K562 (cell line): ENCODE data around the gene EDEM1. TPM values are rescaled to one million over a fixed set of nuclear protein-coding genes. Genes with fewer than 3 reads are reported as not detected.
A peak's percentile ranks its signal among the peaks of the same experiment; 100 is the strongest.

Experiments used
- ATAC-seq: fragments of 200-7000 bp; cut with Tn5 transposase; 3 replicates; pipeline ENCODE4 v1.9.1; 2020; ENCODE audit warnings: moderate library complexity
- BruUV-seq: library from RNA; stranded (reverse); fragments of 400-500 nt; replicated peaks from 2 replicates; lab custom pipeline; 2021; lab: Mats Ljungman, UMichigan
- CTCF ChIA-PET: fragments of 300-600 bp; formaldehyde crosslinking; extraction: SDS; loops from one replicate; lab custom pipeline; 2021; ENCODE audit warnings: low intra/inter-chr PET ratio; lab: Yijun Ruan, JAX
- POLR2A ChIA-PET: fragments of 300-600, 350-650 bp; sonication (Branson Sonifier 250); formaldehyde crosslinking; extraction: SDS; loops from one replicate; lab custom pipeline; 2021; ENCODE audit warnings: antibody characterized with exemption, inconsistent platforms; lab: Yijun Ruan, JAX
- DNase-seq, 4 experiments: peaks; one replicate each; pipeline versions ENCODE4 v3.0.0 to v3.0.0-alpha.2; 2011 to 2018; ENCODE audit warnings: low spot score in 3 of 4, mixed read lengths in 3 of 4; ENCODE audit errors: extremely low read depth in 1 of 4
- FAIRE-seq: peaks from 2 replicates; lab custom pipeline; 2011; peaks lifted over from hg19 to GRCh38; lab: Jason Lieb, UNC
- H2AFZ ChIP-seq: 2 replicates; pipeline ENCODE4 v1.6.0; 2011; ENCODE audit warnings: low read depth, low read length, control low read depth, inconsistent platforms
- H3K27ac ChIP-seq: fragments of 200-600 bp; 3 replicates; pipeline ENCODE4 v1.8.0; 2011; ENCODE audit warnings: low read depth, mild to moderate bottlenecking, control low read depth, inconsistent platforms, low read length, moderate library complexity, mixed read lengths; ENCODE audit errors: extremely low read depth
- H3K27me3 ChIP-seq, 2 experiments: fragments of 300-600 bp in 1 of 2; 2 replicates in 1 of 2; 3 replicates in 1 of 2; pipeline versions ENCODE4 v1.6.0 to v1.8.0; 2011; ENCODE audit warnings: inconsistent platforms in 2 of 2, low read length in 2 of 2, mild to moderate bottlenecking in 1 of 2, mixed read lengths in 1 of 2, moderate library complexity in 1 of 2; ENCODE audit not compliant: control insufficient read depth in 2 of 2, insufficient read depth in 2 of 2
- H3K36me3 ChIP-seq: fragments of 300-600 bp; 3 replicates; pipeline ENCODE4 v1.8.0; 2011; ENCODE audit warnings: mild to moderate bottlenecking, low read length, inconsistent platforms; ENCODE audit not compliant: control insufficient read depth, insufficient read depth
- H3K4me1 ChIP-seq, 2 experiments: fragments of 200-600 bp in 1 of 2; replicated peaks in 1 of 2; 2 replicates in 1 of 2; 3 replicates in 1 of 2; pipeline versions ENCODE4 v1.5.1 to v1.8.0; 2011; ENCODE audit warnings: inconsistent platforms in 2 of 2, low read length in 2 of 2, mild to moderate bottlenecking in 1 of 2, mixed read lengths in 1 of 2, moderate library complexity in 1 of 2; ENCODE audit not compliant: control insufficient read depth in 2 of 2, insufficient read depth in 2 of 2
- H3K4me2 ChIP-seq: 2 replicates; pipeline ENCODE4 v1.6.1; 2011; ENCODE audit warnings: low read length, control low read depth, inconsistent platforms, mixed read lengths; ENCODE audit not compliant: insufficient read depth
- H3K4me3 ChIP-seq: fragments of 200-600 bp; sonication (generic), shearing (Covaris generic); 2 replicates; pipeline ENCODE4 v1.5.1; 2016; ENCODE audit warnings: control low read depth, inconsistent platforms
- H3K79me2 ChIP-seq: fragments of 200-600 bp; 3 replicates; pipeline ENCODE4 v1.8.0; 2011; ENCODE audit warnings: low read length, inconsistent platforms; ENCODE audit not compliant: control insufficient read depth, insufficient read depth
- H3K9ac ChIP-seq, 2 experiments: 2 replicates each; pipeline versions ENCODE4 v1.6.0 to v1.6.1; 2011; ENCODE audit warnings: low read depth in 2 of 2, low read length in 2 of 2, control low read depth in 1 of 2, inconsistent platforms in 1 of 2, mild to moderate bottlenecking in 1 of 2, mixed read lengths in 1 of 2; ENCODE audit not compliant: insufficient read depth in 1 of 2
- H3K9me1 ChIP-seq: one replicate; pipeline ENCODE4 v1.6.0; 2011; ENCODE audit warnings: inconsistent platforms, mild to moderate bottlenecking, low read length, moderate library complexity; ENCODE audit not compliant: control insufficient read depth, insufficient read depth
- H3K9me3 ChIP-seq: replicated peaks from 2 replicates; pipeline ENCODE4 v1.5.1; 2011; ENCODE audit warnings: low read depth, low read length, inconsistent platforms; ENCODE audit not compliant: control insufficient read depth, insufficient read depth
- H4K20me1 ChIP-seq: replicated peaks from 2 replicates; pipeline ENCODE4 v1.6.1; 2011; ENCODE audit warnings: low read length, inconsistent platforms, mixed read lengths; ENCODE audit not compliant: control insufficient read depth, insufficient read depth
- CXXC5 ChIP-seq: fragments of 250-450 bp; sonication (Bioruptor Pico); IDR thresholded peaks from 2 replicates; pipeline ENCODE4 v1.8.0; 2022; ENCODE audit warnings: inconsistent platforms, mild to moderate bottlenecking, moderate library complexity
- E2F8 ChIP-seq: fragments of 450-650 bp; IDR thresholded peaks from 2 replicates; pipeline ENCODE4 v1.7.1; 2018; ENCODE audit warnings: mild to moderate bottlenecking, low read depth; ENCODE audit not compliant: partially characterized antibody
- L3MBTL2 ChIP-seq: fragments of 450-650 bp; IDR thresholded peaks from 2 replicates; pipeline ENCODE4 v1.6.1; 2016; ENCODE audit warnings: mild to moderate bottlenecking, moderate library complexity
- MAZ ChIP-seq, 2 experiments: fragments of 450-650 bp in 1 of 2; sonication (generic) in 1 of 2; formaldehyde crosslinking; IDR thresholded peaks in 1 of 2; conservative IDR thresholded peaks in 1 of 2; 2 replicates each; pipeline versions ENCODE4 v1.4.0 to v1.5.0; 2020; ENCODE audit warnings: mild to moderate bottlenecking in 1 of 2, missing genetic modification reagents in 1 of 2
- MECOM ChIP-seq: fragments of 250-450 bp; sonication (Bioruptor Pico); IDR thresholded peaks from 2 replicates; pipeline ENCODE4 v1.8.0; 2022; ENCODE audit warnings: inconsistent platforms
- TAF7 ChIP-seq: fragments of 450-650 bp; IDR thresholded peaks from 2 replicates; pipeline ENCODE4 v1.6.1; 2016; ENCODE audit warnings: missing genetic modification characterization, missing compliant biosample characterization
- XRCC3 ChIP-seq: fragments of 450-650 bp; IDR thresholded peaks from 2 replicates; pipeline ENCODE4 v1.6.1; 2017; ENCODE audit warnings: mild to moderate bottlenecking, moderate library complexity
- ZBTB17 ChIP-seq: fragments of 450-650 bp; formaldehyde crosslinking; IDR thresholded peaks from 2 replicates; pipeline ENCODE4 v1.4.0; 2020; ENCODE audit warnings: mild to moderate bottlenecking
- ZBTB49 ChIP-seq: sonication (generic); formaldehyde crosslinking; IDR thresholded peaks from 2 replicates; pipeline ENCODE4 v1.8.0; 2022; ENCODE audit warnings: missing genetic modification reagents, mild to moderate bottlenecking, borderline replicate concordance
- ZMIZ1 ChIP-seq, 2 experiments: fragments of 150-350 bp in 1 of 2; IDR thresholded peaks; 2 replicates each; pipeline ENCODE4 v1.6.1; 2012 to 2016; ENCODE audit warnings: low read depth in 2 of 2, low read length in 2 of 2, mild to moderate bottlenecking in 1 of 2, moderate library complexity in 1 of 2
- ZNF696 ChIP-seq: fragments of 250-450 bp; sonication (Bioruptor Pico); conservative IDR thresholded peaks from 2 replicates; pipeline ENCODE4 v1.4.0; 2020; ENCODE audit warnings: mild to moderate bottlenecking, moderate library complexity
- WGBS: fragments of 100-300 bp; shearing (Covaris generic); methylation state at CpG from one replicate; pipeline ENCODE4 v1.1.6; 2016; ENCODE audit warnings: low coverage, mixed read lengths; ENCODE audit not compliant: insufficient coverage; ENCODE audit errors: missing lambda C conversion rate; 5-methylcytosine and 5-hydroxymethylcytosine counted together
- in situ Hi-C: fragments of 300-500 bp; cut with MboI; formaldehyde crosslinking; loops from 4 replicates; pipeline ENCODE4 v1.15.0; 2018; ENCODE audit warnings: inconsistent platforms, mixed read lengths
- intact Hi-C: fragments of 100-400 bp; cut with micrococcal nuclease; formaldehyde crosslinking; loops from 2 replicates; pipeline ENCODE4 v1.14.2; 2022
- polyA plus RNA-seq, 8 experiments: library from polyadenylated mRNA; depleted of rRNA in 4 of 8; stranded (reverse) in 5 of 8; unstranded in 3 of 8; fragments of >200 nt; fragmentation: Nextera tagmentation in 2 of 8; fragmentation: Illumina TruSeq in 1 of 8; extraction: Ambion mirVana in 2 of 8; extraction: Trizol in 1 of 8; gene quantifications; 2 replicates each; pipeline versions ENCODE4 v1.2.1 to v1.2.3, GENCODE V29; 2011 to 2014; ENCODE audit warnings: inconsistent platforms in 1 of 8, missing spikeins in 1 of 8
- total RNA-seq, 7 experiments: library from RNA; depleted of rRNA in 6 of 7; stranded (reverse); fragments of >200 nt in 6 of 7; fragmentation: Illumina TruSeq in 2 of 7; extraction: Trizol in 2 of 7; gene quantifications; 2 replicates each; pipeline versions ENCODE4 v1.2.1 to v1.2.3, GENCODE V29; 2011 to 2021; ENCODE audit warnings: low replicate concordance in 1 of 7

The EDEM1 gene
- total and polyA plus RNA-seq, 9 of the 15 experiments (the other 6 are each of a cell fraction or from before 2014, with no cell fraction given): 6.2 to 36.7 (median 14.3) TPM

GRCh38 chr3:5262507-5262906, 75.0 kb downstream of the EDEM1 start:
- Histone ChIP-seq H3K27ac (no peak overlapping the region), H3K4me2 (no peak overlapping the region), H3K9me3 (no peaks in the 10 kb centered on the region), H3K9me1 (no peaks in the 10 kb centered on the region), H3K79me2 (no peaks in the 10 kb centered on the region), H3K27me3 (peaks cover 11 to 16% of the 10 kb centered on the region in 2 experiments), H3K4me1 (no peaks in the 10 kb centered on the region), H4K20me1 (no peaks in the 10 kb centered on the region), H3K9ac (no peak overlapping the region), H2AFZ (no peak overlapping the region), H3K36me3 (no peaks in the 10 kb centered on the region), H3K4me3 (no peak overlapping the region)
- intact Hi-C loops (no loop called here), in situ Hi-C loops (no loop called here)
- POLR2A ChIA-PET: no interaction called here
- CTCF ChIA-PET: no interaction called here
- ATAC-seq (no peak), DNase-seq (no peak), FAIRE-seq (no peak)
- 0% methylated on average over 4 of the region's 4 CpGs for WGBS
- no TSS peak for BruUV-seq
- TF ChIP-seq L3MBTL2 (no peak), CXXC5 (CRISPR knock-in tag) (no peak), TAF7 (no peak), ZBTB49 (CRISPR knock-in tag) (no peak), ZNF696 (CRISPR knock-in tag) (no peak), XRCC3 (no peak), MECOM (CRISPR knock-in tag) (no peak), MAZ (CRISPR knock-in tag; conservative IDR thresholded peaks at IDR 0.05 in 1 of 2, IDR thresholded peaks at IDR 0.05 in 1 of 2) (no peak), ZMIZ1 (IDR thresholded peaks at IDR 0.05; ENCODE audit: low read depth in 2 of 2, low read length in 2 of 2) (peak in 1 of 2 experiments; percentile 63; a peak in 1 of 4 replicates), E2F8 (no peak), ZBTB17 (CRISPR knock-in tag) (peak; percentile 94)
